IMR-90 (cell line): ENCODE results near the gene KRT38.

Experiments
- MXI1 ChIP-seq: IDR thresholded peaks from 2 replicates; pipeline ENCODE4 v1.6.1; 2012; ENCODE audit warnings: low read depth, mild to moderate bottlenecking, low read length, moderate library complexity, borderline replicate concordance
- POLR2A ChIP-seq: IDR thresholded peaks from 2 replicates; pipeline ENCODE4 v1.6.1; 2012; ENCODE audit warnings: mild to moderate bottlenecking, low read depth, low read length
- RAD21 ChIP-seq: IDR thresholded peaks from 2 replicates; pipeline ENCODE4 v1.6.1; 2012; ENCODE audit warnings: low read length, improper control_type of control experiment
- TF ChIP-seq, protein P1 (sequence below): conservative IDR thresholded peaks from 2 replicates; pipeline ENCODE4 v1.5.1; 2012; ENCODE audit warnings: mild to moderate bottlenecking, low read depth, low read length, improper control_type of control experiment
- TF ChIP-seq, protein P2 (sequence below): fragments of 150-350 bp; IDR thresholded peaks from 2 replicates; pipeline ENCODE4 v1.6.1; 2017; ENCODE audit warnings: mild to moderate bottlenecking, antibody characterized with exemption, low read length, low read depth

DNA sequence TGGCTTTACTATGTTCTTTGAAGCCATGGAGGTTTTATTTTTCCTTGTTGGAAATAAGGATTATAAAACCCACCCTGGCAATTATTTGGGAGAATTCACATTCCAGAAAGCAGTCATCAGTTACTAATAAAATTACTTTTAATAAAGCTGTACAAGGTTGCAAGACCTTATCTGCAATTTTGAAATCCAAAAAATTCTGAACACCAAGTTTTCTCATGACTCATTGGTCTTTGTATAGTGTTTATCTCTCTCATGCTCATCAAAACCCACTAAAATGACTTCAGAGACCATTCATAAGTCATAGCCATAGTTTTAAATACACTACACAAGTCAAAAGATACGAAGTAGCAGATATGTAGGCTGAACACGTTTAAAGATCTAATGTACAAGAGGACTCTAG lies 6.0 kb upstream of the KRT38 start:
- TF ChIP-seq, protein P1, sequence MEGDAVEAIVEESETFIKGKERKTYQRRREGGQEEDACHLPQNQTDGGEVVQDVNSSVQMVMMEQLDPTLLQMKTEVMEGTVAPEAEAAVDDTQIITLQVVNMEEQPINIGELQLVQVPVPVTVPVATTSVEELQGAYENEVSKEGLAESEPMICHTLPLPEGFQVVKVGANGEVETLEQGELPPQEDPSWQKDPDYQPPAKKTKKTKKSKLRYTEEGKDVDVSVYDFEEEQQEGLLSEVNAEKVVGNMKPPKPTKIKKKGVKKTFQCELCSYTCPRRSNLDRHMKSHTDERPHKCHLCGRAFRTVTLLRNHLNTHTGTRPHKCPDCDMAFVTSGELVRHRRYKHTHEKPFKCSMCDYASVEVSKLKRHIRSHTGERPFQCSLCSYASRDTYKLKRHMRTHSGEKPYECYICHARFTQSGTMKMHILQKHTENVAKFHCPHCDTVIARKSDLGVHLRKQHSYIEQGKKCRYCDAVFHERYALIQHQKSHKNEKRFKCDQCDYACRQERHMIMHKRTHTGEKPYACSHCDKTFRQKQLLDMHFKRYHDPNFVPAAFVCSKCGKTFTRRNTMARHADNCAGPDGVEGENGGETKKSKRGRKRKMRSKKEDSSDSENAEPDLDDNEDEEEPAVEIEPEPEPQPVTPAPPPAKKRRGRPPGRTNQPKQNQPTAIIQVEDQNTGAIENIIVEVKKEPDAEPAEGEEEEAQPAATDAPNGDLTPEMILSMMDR: no peak
- no peak for TF ChIP-seq POLR2A
- TF ChIP-seq, protein P2, sequence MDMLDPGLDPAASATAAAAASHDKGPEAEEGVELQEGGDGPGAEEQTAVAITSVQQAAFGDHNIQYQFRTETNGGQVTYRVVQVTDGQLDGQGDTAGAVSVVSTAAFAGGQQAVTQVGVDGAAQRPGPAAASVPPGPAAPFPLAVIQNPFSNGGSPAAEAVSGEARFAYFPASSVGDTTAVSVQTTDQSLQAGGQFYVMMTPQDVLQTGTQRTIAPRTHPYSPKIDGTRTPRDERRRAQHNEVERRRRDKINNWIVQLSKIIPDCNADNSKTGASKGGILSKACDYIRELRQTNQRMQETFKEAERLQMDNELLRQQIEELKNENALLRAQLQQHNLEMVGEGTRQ: no peak
- TF ChIP-seq RAD21: no peak
- TF ChIP-seq MXI1: no peak
